SU-DHL-6 (cell line): ENCODE results near the gene ABCD3.

Source experiments
- H2AFZ ChIP-seq: fragments of 200-600 bp; sonication (generic); 2 replicates; pipeline ENCODE4 v1.6.1; 2014; ENCODE audit warnings: low read depth, mild to moderate bottlenecking, moderate library complexity, mixed read lengths, antibody characterized with exemption, low read length; ENCODE audit not compliant: severe bottlenecking
- H3F3A ChIP-seq: fragments of 200-600 bp; shearing (Covaris generic); 2 replicates; pipeline ENCODE4 v1.6.0; 2016; ENCODE audit warnings: antibody characterized with exemption, mild to moderate bottlenecking; ENCODE audit not compliant: insufficient read depth
- H3K27ac ChIP-seq: fragments of 200-600 bp; sonication (generic); 2 replicates; pipeline ENCODE4 v1.5.1; 2016; ENCODE audit warnings: low read depth, mild to moderate bottlenecking, low read length, moderate library complexity, mixed read lengths
- H3K27me3 ChIP-seq: fragments of 200-600 bp; sonication (generic), shearing (Covaris generic); 2 replicates; pipeline ENCODE4 v1.6.0; 2014; ENCODE audit warnings: mild to moderate bottlenecking, low read length
- H3K36me3 ChIP-seq: fragments of 200-600 bp; sonication (generic); 2 replicates; pipeline ENCODE4 v1.6.1; 2014; ENCODE audit warnings: mild to moderate bottlenecking, low read length, mixed read lengths
- H3K4me2 ChIP-seq: fragments of 300-600, 200-600 bp; shearing (Covaris generic), sonication (generic); 2 replicates; pipeline ENCODE4 v1.6.0; 2014; ENCODE audit warnings: low read length, low read depth, mild to moderate bottlenecking; ENCODE audit not compliant: poor library complexity, severe bottlenecking
- H3K4me3 ChIP-seq: fragments of 200-600 bp; sonication (generic); 2 replicates; pipeline ENCODE4 v1.5.1; 2014; ENCODE audit warnings: antibody characterized with exemption, low read length, mild to moderate bottlenecking, mixed read lengths; ENCODE audit not compliant: insufficient read depth, poor library complexity, severe bottlenecking
- H3K79me2 ChIP-seq: fragments of 200-600 bp; sonication (generic); 2 replicates; pipeline ENCODE4 v1.6.1; 2014; ENCODE audit warnings: mild to moderate bottlenecking, low read length, moderate library complexity; ENCODE audit not compliant: insufficient read depth
- H3K9ac ChIP-seq: fragments of 200-600 bp; sonication (generic); 2 replicates; pipeline ENCODE4 v1.7.0; 2014; ENCODE audit warnings: mild to moderate bottlenecking, low read length
- H3K9me2 ChIP-seq: fragments of 200-600 bp; sonication (generic); replicated peaks from 2 replicates; pipeline ENCODE4 v1.6.1; 2014; ENCODE audit warnings: low read length; ENCODE audit not compliant: insufficient read depth
- H3K9me3 ChIP-seq: fragments of 200-600 bp; sonication (generic); 2 replicates; pipeline ENCODE4 v1.6.1; 2014; ENCODE audit warnings: low read length, mixed read lengths; ENCODE audit not compliant: insufficient read depth
- H4K20me1 ChIP-seq: fragments of 200-600 bp; sonication (generic); 2 replicates; pipeline ENCODE4 v1.6.1; 2014; ENCODE audit warnings: low read depth, mild to moderate bottlenecking, antibody characterized with exemption, low read length, moderate library complexity, mixed read lengths
- CTCF ChIP-seq: fragments of 200-600 bp; sonication (generic); IDR thresholded peaks from one replicate; pipeline ENCODE4 v1.5.1; 2017; ENCODE audit warnings: antibody characterized with exemption, mild to moderate bottlenecking, low read length, moderate library complexity; ENCODE audit not compliant: insufficient read depth, poor library complexity, severe bottlenecking
- EZH2phosphoT487 ChIP-seq: fragments of 200-600 bp; sonication (generic), shearing (Covaris generic); conservative IDR thresholded peaks from 2 replicates; pipeline ENCODE4 v1.6.1; 2018; ENCODE audit warnings: mild to moderate bottlenecking, antibody characterized with exemption, low read length, moderate library complexity, mixed read lengths

ABCD3 gene

GRCh38 chr1:94490556-94490955 is 72.4 kb downstream of the ABCD3 start:
- Histone ChIP-seq H3K36me3 (peaks cover 17% of the 10 kb centered on the region), H3K9me2 (no peaks in the 10 kb centered on the region), H3K9ac (no peak overlapping the region), H3K79me2 (no peaks in the 10 kb centered on the region), H3K4me3 (no peak overlapping the region), H3F3A (no peaks in the 10 kb centered on the region), H3K9me3 (peaks cover 3% of the 10 kb centered on the region; the same call in 1 of the 2 replicates), H2AFZ (no peak overlapping the region), H3K27me3 (no peaks in the 10 kb centered on the region), H4K20me1 (no peaks in the 10 kb centered on the region), H3K4me2 (no peak overlapping the region), H3K27ac (no peak overlapping the region)
- TF ChIP-seq EZH2phosphoT487 = no peak
- TF ChIP-seq CTCF = no peak

DNA sequence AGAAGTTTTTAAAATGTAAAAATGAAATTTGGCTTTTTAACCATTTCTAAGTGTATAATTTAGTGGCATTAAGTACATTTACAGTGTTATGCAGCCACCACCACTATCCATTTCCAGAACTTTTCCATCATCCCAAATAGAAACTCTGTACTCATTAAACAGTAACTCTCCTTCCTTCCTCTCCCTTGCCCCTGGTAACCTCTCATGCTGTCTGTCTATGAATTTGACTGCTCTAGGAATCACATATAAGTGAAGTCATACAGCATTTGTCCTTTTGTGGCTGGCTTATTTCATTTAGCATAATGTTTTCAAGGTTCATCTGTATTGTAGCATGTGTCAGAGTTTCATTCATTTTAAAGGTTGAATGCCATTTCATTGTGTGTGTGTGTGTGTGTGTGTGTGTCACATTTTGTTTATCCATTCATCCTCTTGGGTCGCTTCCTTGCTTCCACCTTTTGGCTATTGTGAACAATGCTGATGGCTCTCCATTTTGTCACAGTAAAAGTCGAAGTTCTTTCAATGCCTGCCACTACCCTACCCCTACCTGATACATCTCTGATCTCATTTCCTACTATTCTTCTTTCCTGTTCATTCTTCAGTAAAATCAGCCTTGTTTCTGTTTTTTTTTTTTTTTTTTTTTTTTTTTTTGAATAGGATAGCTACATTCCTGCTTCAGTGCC is 78.0 kb downstream of the ABCD3 start:
- Histone ChIP-seq H3K79me2 (no peaks in the 10 kb centered on the region), H3K9me2 (no peaks in the 10 kb centered on the region), H4K20me1 (no peaks in the 10 kb centered on the region), H3F3A (no peaks in the 10 kb centered on the region), H2AFZ (no peak overlapping the region), H3K27me3 (no peaks in the 10 kb centered on the region), H3K4me2 (no peak overlapping the region), H3K9me3 (peaks cover 3% of the 10 kb centered on the region; the same call in 1 of the 2 replicates), H3K9ac (no peak overlapping the region), H3K27ac (no peak overlapping the region), H3K4me3 (no peak overlapping the region), H3K36me3 (peaks cover 11% of the 10 kb centered on the region)
- no peak for TF ChIP-seq CTCF
- no peak for TF ChIP-seq EZH2phosphoT487

DNA sequence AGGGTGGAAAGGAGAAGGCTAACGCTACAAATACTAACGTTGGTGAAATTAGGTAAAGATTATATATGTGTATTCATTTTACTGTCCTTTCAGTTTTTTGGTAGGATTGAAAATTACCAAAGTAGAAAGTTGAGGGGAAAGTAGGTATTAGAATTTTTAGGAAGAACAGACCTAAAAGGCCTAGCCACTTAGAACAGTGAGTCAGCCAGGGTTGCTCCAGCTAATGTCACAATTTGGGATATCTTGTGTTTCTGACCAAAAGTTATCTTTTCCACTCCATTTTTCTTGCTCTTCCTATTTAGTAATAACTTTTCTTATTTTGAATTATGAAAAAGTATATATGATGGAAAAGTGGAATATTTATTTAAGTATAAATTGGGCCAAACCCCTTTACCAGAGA is 83.2 kb downstream of the ABCD3 start:
- Histone ChIP-seq H4K20me1 (no peaks in the 10 kb centered on the region), H3K4me3 (no peak overlapping the region), H3K9me2 (no peaks in the 10 kb centered on the region), H3K79me2 (no peaks in the 10 kb centered on the region), H3K9ac (no peak overlapping the region), H3K4me2 (no peak overlapping the region), H3K27me3 (no peaks in the 10 kb centered on the region), H3K36me3 (no peaks in the 10 kb centered on the region; the same call in 1 of the 2 replicates), H3K27ac (no peak overlapping the region), H3K9me3 (no peaks in the 10 kb centered on the region), H2AFZ (no peak overlapping the region), H3F3A (no peaks in the 10 kb centered on the region)
- TF ChIP-seq EZH2phosphoT487 = no peak
- TF ChIP-seq CTCF = no peak
